ENCODE data around the gene AMH. TPM values are rescaled to one million over a fixed set of nuclear protein-coding genes. Genes with fewer than 3 reads are reported as not detected.
"Not testable (repeated sequence)": the region's sequence is repeated elsewhere in the genome, so short reads cannot be mapped to it uniquely, and the experiment has no call there.

The AMH gene
- total RNA-seq: not detected
- 0.44 TPM for polyA plus RNA-seq

- H3K27ac ChIP-seq (ENCODE audit: low read depth): no peak within 1 kb of the TSS
- H3K4me1 ChIP-seq (ENCODE audit: insufficient read depth): peaks cover 1% of the 10 kb centered on the region
- H3K36me3 ChIP-seq (ENCODE audit: insufficient read depth): peaks cover 16% of the 10 kb centered on the region
- no peak within 1 kb of the TSS for H3K4me3 ChIP-seq (ENCODE audit: low read depth, low read length)
- WGBS: 76% methylated on average over 27 of the region's 27 CpGs
- DNase-seq (ENCODE audit: extremely low spot score): no peak
These were observed at the start of gene AMH for GRCh38 chr19:2249010-2249866. Gene AMH, plus strand, starts transcription at chr19:2249323. Its CDS starts 10 bp downstream, at chr19:2249333.

DNA sequence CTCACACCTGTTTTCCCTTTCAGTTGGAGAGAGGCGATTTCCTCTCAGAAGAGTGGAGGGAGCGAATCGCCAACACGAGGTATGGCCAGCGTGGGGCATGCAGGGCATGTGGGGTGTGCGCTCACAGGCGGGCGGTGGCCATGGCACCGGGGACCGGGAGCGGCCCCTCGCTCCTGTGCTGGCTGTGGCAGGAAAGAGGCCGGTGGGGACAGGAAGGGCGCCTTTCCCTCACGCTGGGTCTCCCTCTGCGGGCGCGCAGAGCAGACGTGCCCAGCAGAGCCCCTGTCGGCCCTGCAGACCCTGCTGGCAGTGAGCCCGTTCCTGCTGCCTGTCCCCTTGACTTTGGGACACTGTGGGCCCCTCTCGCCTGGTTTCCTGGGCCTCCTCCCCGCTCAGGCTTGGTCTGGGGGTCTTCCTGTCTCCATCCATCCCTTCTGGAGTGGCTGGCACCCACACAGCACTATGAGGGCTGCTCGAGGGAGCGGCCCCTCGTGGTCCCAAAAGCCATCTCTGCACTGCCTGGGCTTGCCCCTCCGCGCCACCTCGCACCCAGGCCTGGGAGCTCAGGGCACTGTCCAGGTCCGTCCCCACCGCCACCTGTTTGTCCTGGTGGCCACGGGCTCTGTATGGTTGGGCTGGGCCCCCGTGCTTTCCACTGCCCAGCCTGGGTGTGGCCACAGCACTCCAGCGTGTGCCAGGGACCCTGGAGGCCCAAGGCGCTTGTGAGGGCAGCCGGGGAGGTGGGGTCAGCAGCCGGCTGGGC is 49.1 kb upstream of the AMH start:
- DNase-seq (ENCODE audit: extremely low spot score): no peak
- no peaks in the 10 kb centered on the region for H3K4me1 ChIP-seq (ENCODE audit: insufficient read depth)
- H3K36me3 ChIP-seq (ENCODE audit: insufficient read depth): no peaks in the 10 kb centered on the region
- 92% methylated on average over 37 of the region's 37 CpGs for WGBS
- no peak overlapping the region for H3K4me3 ChIP-seq (ENCODE audit: low read depth, low read length)
- no peak overlapping the region for H3K27ac ChIP-seq (ENCODE audit: low read depth)

- WGBS: 97% methylated on average over 50 of the region's 50 CpGs
- not testable (repeated sequence) for H3K27ac ChIP-seq (ENCODE audit: low read depth); H3K4me3 ChIP-seq (ENCODE audit: low read depth, low read length); H3K4me1 ChIP-seq (ENCODE audit: insufficient read depth); H3K36me3 ChIP-seq (ENCODE audit: insufficient read depth); DNase-seq (ENCODE audit: extremely low spot score)
These were observed 48.4 kb upstream of the AMH start for GRCh38 chr19:2200624-2201294.

DNA sequence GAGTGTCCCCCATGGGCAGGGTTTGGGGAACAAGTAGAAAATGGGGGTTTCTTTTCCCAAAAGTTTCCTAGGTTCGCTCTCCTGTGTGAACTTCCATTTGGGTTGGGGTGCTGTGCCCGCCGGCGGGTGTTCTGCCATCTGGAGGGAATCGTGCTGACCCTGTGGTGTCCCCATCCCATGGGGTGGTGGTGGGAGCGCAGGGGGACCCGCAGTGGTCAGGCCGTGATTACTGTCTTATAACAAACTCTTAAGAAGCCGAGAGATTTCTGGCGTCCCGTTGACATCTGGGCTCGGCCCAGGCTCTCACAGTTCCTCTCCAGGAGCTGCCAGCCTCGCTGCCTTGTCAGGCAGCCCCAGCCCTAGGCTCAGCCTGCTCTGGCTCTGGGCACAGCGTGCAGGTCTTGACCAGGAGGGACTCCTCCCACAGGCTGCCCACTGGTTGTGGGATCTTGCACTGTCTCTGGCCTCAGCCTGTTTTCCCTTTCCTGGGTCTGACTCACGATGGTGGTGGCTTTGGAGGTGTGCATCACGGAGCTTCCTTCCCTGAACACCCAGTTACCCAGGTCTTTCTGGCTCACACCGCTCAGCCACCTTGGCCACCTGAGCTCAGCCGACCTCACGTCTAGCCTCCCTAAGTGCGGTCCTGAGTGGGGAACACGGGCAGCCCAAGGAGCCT is 47.5 kb upstream of the AMH start:
- no peaks in the 10 kb centered on the region for H3K4me1 ChIP-seq (ENCODE audit: insufficient read depth)
- no peak for DNase-seq (ENCODE audit: extremely low spot score)
- no peak overlapping the region for H3K4me3 ChIP-seq (ENCODE audit: low read depth, low read length)
- H3K27ac ChIP-seq (ENCODE audit: low read depth): no peak overlapping the region
- 93% methylated on average over 21 of the region's 21 CpGs for WGBS
- no peaks in the 10 kb centered on the region for H3K36me3 ChIP-seq (ENCODE audit: insufficient read depth)

GRCh38 chr19:2202366-2202765 is 46.8 kb upstream of the AMH start:
- Histone ChIP-seq H3K4me1 (ENCODE audit: insufficient read depth) (no peaks in the 10 kb centered on the region), H3K36me3 (ENCODE audit: insufficient read depth) (no peaks in the 10 kb centered on the region), H3K27ac (ENCODE audit: low read depth) (no peak overlapping the region), H3K4me3 (ENCODE audit: low read depth, low read length) (no peak overlapping the region)
- no peak for DNase-seq (ENCODE audit: extremely low spot score)
- 94% methylated on average over 15 of the region's 15 CpGs for WGBS

- H3K36me3 ChIP-seq (ENCODE audit: insufficient read depth): peaks cover 3% of the 10 kb centered on the region
- WGBS: 86% methylated on average over 15 of the region's 15 CpGs
- no peak overlapping the region for H3K27ac ChIP-seq (ENCODE audit: low read depth)
- no peaks in the 10 kb centered on the region for H3K4me1 ChIP-seq (ENCODE audit: insufficient read depth)
- DNase-seq (ENCODE audit: extremely low spot score): no peak
- no peak overlapping the region for H3K4me3 ChIP-seq (ENCODE audit: low read depth, low read length)
These were observed 42.1 kb upstream of the AMH start for GRCh38 chr19:2207008-2207407.

- H3K36me3 ChIP-seq (ENCODE audit: insufficient read depth): peaks cover 3% of the 10 kb centered on the region
- DNase-seq (ENCODE audit: extremely low spot score): no peak
- 52% methylated on average over 36 of the region's 36 CpGs for WGBS
- no peaks in the 10 kb centered on the region for H3K4me1 ChIP-seq (ENCODE audit: insufficient read depth)
- H3K4me3 ChIP-seq (ENCODE audit: low read depth, low read length): no peak overlapping the region
- no peak overlapping the region for H3K27ac ChIP-seq (ENCODE audit: low read depth)
These were observed 40.9 kb upstream of the AMH start for GRCh38 chr19:2207991-2208860.

GRCh38 chr19:2208975-2209374 is 40.1 kb upstream of the AMH start:
- no peak overlapping the region for H3K4me3 ChIP-seq (ENCODE audit: low read depth, low read length)
- no peak for DNase-seq (ENCODE audit: extremely low spot score)
- peaks cover 4% of the 10 kb centered on the region for H3K36me3 ChIP-seq (ENCODE audit: insufficient read depth)
- H3K4me1 ChIP-seq (ENCODE audit: insufficient read depth): no peaks in the 10 kb centered on the region
- H3K27ac ChIP-seq (ENCODE audit: low read depth): peak overlapping the region; percentile 12
- 72% methylated on average over 10 of the region's 10 CpGs for WGBS

DNA sequence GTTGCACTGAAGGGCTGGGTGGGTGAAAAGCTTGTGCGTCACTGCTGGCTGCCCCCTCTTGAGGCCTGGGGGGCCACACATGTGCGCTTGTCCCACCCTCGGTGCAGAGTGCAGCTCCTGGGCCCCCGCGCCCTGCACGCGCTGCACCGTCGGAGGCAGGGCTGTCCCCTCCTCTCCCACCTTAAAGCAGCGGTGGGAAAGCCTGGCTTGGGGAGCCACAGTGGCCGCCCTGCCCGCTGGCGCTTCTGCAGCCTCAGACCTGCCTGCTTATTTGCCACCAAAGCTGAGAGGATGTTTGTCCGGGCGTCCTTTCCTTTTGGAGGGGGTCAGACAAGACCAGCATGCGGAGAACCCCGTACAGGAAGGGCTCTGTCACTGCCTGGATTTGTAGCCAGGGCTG is 39.7 kb upstream of the AMH start:
- DNase-seq (ENCODE audit: extremely low spot score): no peak
- Histone ChIP-seq H3K36me3 (ENCODE audit: insufficient read depth) (peaks cover 6% of the 10 kb centered on the region), H3K4me1 (ENCODE audit: insufficient read depth) (no peaks in the 10 kb centered on the region), H3K4me3 (ENCODE audit: low read depth, low read length) (no peak overlapping the region), H3K27ac (ENCODE audit: low read depth) (no peak overlapping the region)
- WGBS: 93% methylated on average over 17 of the region's 17 CpGs

GRCh38 chr19:2210206-2210605 is 38.9 kb upstream of the AMH start:
- no peak overlapping the region for H3K27ac ChIP-seq (ENCODE audit: low read depth)
- peaks cover 10% of the 10 kb centered on the region for H3K36me3 ChIP-seq (ENCODE audit: insufficient read depth)
- no peak for DNase-seq (ENCODE audit: extremely low spot score)
- 93% methylated on average over 21 of the region's 21 CpGs for WGBS
- H3K4me3 ChIP-seq (ENCODE audit: low read depth, low read length): no peak overlapping the region
- no peaks in the 10 kb centered on the region for H3K4me1 ChIP-seq (ENCODE audit: insufficient read depth)

DNA sequence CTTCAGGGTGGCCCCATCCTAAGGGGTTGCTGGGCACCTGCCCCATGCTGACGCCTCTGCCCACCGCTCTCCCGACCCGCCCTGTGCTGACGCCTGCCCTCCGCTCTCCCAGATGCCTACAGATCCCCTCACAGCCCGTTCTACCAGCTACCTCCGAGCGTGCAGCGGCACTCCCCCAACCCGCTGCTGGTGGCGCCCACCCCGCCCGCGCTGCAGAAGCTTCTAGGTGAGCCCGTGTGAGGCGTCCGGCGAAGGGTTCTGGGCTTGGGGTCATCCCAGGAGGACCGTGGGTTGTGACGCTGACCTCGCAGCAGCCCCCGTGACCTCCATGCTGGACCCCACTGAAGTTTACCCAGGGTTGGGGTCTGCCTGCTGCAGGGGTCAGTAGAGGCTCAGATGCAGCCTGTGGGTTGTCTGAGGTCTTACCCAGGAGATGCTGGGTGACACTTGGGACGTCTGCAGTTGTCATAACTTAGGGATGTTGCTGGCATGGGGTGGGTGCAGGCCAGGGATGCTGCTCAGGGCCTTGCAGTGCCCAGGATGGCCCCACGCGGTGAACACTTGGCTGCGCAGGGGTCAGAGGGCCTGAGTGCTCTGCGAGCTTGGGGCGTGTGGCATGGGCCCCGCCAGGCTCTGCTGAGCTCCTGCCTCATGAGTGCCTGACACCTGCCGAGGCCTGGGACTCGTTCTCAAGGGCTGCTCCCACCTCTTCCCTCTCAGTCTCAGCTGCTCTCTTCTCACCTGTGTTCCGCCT is 38.0 kb upstream of the AMH start:
- 96% methylated on average over 33 of the region's 33 CpGs for WGBS
- H3K36me3 ChIP-seq (ENCODE audit: insufficient read depth): peaks cover 11% of the 10 kb centered on the region
- H3K4me3 ChIP-seq (ENCODE audit: low read depth, low read length): no peak overlapping the region
- H3K4me1 ChIP-seq (ENCODE audit: insufficient read depth): no peaks in the 10 kb centered on the region
- H3K27ac ChIP-seq (ENCODE audit: low read depth): no peak overlapping the region
- DNase-seq (ENCODE audit: extremely low spot score): no peak

Measured in urinary bladder (tissue), 4 donors.